H1 (cell line): Measurements from ENCODE around the gene THRB. TPM values are rescaled to one million over a fixed set of nuclear protein-coding genes. Genes with fewer than 3 reads are reported as not detected.

ENCODE experiments used
- CTCF ChIA-PET: fragments of 300-600 bp; sonication (Branson Sonifier 250); formaldehyde crosslinking; loops from one replicate; lab custom pipeline; 2021; ENCODE audit not compliant: partially characterized antibody; lab: Charles Lee
- POLR2A ChIA-PET: fragments of 300-600 bp; sonication (Branson Sonifier 250); formaldehyde crosslinking; loops from one replicate; lab custom pipeline; 2021; ENCODE audit warnings: inconsistent platforms; ENCODE audit not compliant: partially characterized antibody; lab: Charles Lee
- DNase-seq, 2 experiments: peaks; one replicate each; pipeline versions ENCODE4 v3.0.0 to v3.0.0-alpha.2; 2010 to 2022; ENCODE audit warnings: low spot score in 2 of 2, low read depth in 1 of 2, mixed read lengths in 1 of 2
- FAIRE-seq: peaks from 2 replicates; lab custom pipeline; 2011; peaks lifted over from hg19 to GRCh38; lab: Jason Lieb, UNC
- H2AFZ ChIP-seq: 2 replicates; pipeline ENCODE4 v1.8.1; 2012; ENCODE audit warnings: low read length, inconsistent platforms
- H2AK5ac ChIP-seq: 2 replicates; pipeline ENCODE4 v1.6.1; 2013; ENCODE audit warnings: low read depth, low read length
- H2BK120ac ChIP-seq: replicated peaks from 2 replicates; pipeline ENCODE3; 2013; ENCODE audit warnings: low read depth, low read length, inconsistent platforms
- H2BK12ac ChIP-seq: 2 replicates; pipeline ENCODE4 v1.6.1; 2013; ENCODE audit warnings: low read depth, low read length
- H2BK15ac ChIP-seq: 2 replicates; pipeline ENCODE4 v1.6.1; 2013; ENCODE audit warnings: low read length
- H2BK20ac ChIP-seq: 2 replicates; pipeline ENCODE4 v1.6.1; 2013; ENCODE audit warnings: low read length
- H2BK5ac ChIP-seq: 2 replicates; pipeline ENCODE4 v1.6.1; 2013; ENCODE audit warnings: low read depth, low read length
- H3K14ac ChIP-seq: 2 replicates; pipeline ENCODE4 v1.6.1; 2013; ENCODE audit warnings: inconsistent platforms; ENCODE audit not compliant: insufficient read length
- H3K18ac ChIP-seq: 2 replicates; pipeline ENCODE4 v1.6.1; 2013; ENCODE audit warnings: low read length; ENCODE audit errors: extremely low read depth
- H3K23ac ChIP-seq: 2 replicates; pipeline ENCODE4 v1.6.1; 2013; ENCODE audit warnings: inconsistent platforms; ENCODE audit not compliant: insufficient read length
- H3K23me2 ChIP-seq: 2 replicates; pipeline ENCODE4 v1.6.1; 2013; ENCODE audit warnings: low read depth, low read length
- H3K27ac ChIP-seq: 2 replicates; pipeline ENCODE4 v1.6.1; 2011; ENCODE audit warnings: low read depth, low read length, inconsistent platforms
- H3K27me3 ChIP-seq, 4 experiments: replicated peaks in 1 of 4; 1 replicate in 1 of 4; 2 replicates in 3 of 4; pipeline versions ENCODE4 v1.6.1 to v1.8.1; 2011 to 2013; ENCODE audit warnings: low read length in 3 of 4, mild to moderate bottlenecking in 3 of 4, inconsistent platforms in 2 of 4, mixed read lengths in 2 of 4, moderate library complexity in 1 of 4; ENCODE audit not compliant: control insufficient read depth in 3 of 4, insufficient read depth in 3 of 4; ENCODE audit errors: extremely low read depth in 1 of 4
- H3K36me3 ChIP-seq, 4 experiments: 2 replicates each; pipeline versions ENCODE4 v1.6.1 to v1.8.1; 2011 to 2013; ENCODE audit warnings: mild to moderate bottlenecking in 4 of 4, low read length in 3 of 4, moderate library complexity in 2 of 4, control low read depth in 1 of 4, inconsistent platforms in 1 of 4; ENCODE audit not compliant: insufficient read depth in 4 of 4, control insufficient read depth in 2 of 4
- H3K4ac ChIP-seq: replicated peaks from 2 replicates; pipeline ENCODE3; 2013; ENCODE audit warnings: low read length, low read depth, mixed read lengths, inconsistent platforms; ENCODE audit not compliant: insufficient read length
- H3K4me1 ChIP-seq, 4 experiments: replicated peaks in 1 of 4; 1 replicate in 1 of 4; 2 replicates in 3 of 4; pipeline versions ENCODE4 v1.6.1 to v1.8.1; 2011 to 2013; ENCODE audit warnings: low read length in 3 of 4, inconsistent platforms in 2 of 4, mixed read lengths in 1 of 4; ENCODE audit not compliant: insufficient read depth in 4 of 4, control insufficient read depth in 3 of 4
- H3K4me2 ChIP-seq, 2 experiments: 2 replicates each; pipeline versions ENCODE4 v1.6.1 to v1.8.1; 2011 to 2013; ENCODE audit warnings: low read depth in 2 of 2, low read length in 2 of 2, control low read depth in 1 of 2, inconsistent platforms in 1 of 2, mild to moderate bottlenecking in 1 of 2; ENCODE audit not compliant: insufficient read depth in 1 of 2
- H3K4me3 ChIP-seq, 4 experiments: fragments of 200-600, 300-600 bp in 1 of 4; sonication (generic), shearing (Covaris generic), sonication (Bioruptor Twin) in 1 of 4; 2 replicates each; pipeline versions ENCODE4 v1.5.1 to v1.8.1; 2011 to 2016; ENCODE audit warnings: low read length in 4 of 4, low read depth in 3 of 4, control low read depth in 2 of 4, inconsistent platforms in 2 of 4, mild to moderate bottlenecking in 2 of 4, mixed read lengths in 1 of 4, moderate library complexity in 1 of 4; ENCODE audit not compliant: insufficient read depth in 2 of 4; ENCODE audit errors: extremely low read depth in 1 of 4
- H3K56ac ChIP-seq: replicated peaks from 2 replicates; pipeline ENCODE3; 2013; ENCODE audit warnings: low read depth, mild to moderate bottlenecking, mixed read lengths, low read length, inconsistent platforms; ENCODE audit not compliant: insufficient read length
- H3K79me1 ChIP-seq: 2 replicates; pipeline ENCODE4 v1.6.1; 2013; ENCODE audit warnings: low read depth, low read length, control low read depth
- H3K79me2 ChIP-seq, 2 experiments: 2 replicates each; pipeline versions ENCODE4 v1.6.1 to v1.8.1; 2012 to 2013; ENCODE audit warnings: low read length in 2 of 2, mild to moderate bottlenecking in 2 of 2, inconsistent platforms in 1 of 2; ENCODE audit not compliant: insufficient read depth in 2 of 2, control insufficient read depth in 1 of 2
- H3K9ac ChIP-seq, 4 experiments: replicated peaks in 1 of 4; 1 replicate in 1 of 4; 2 replicates in 3 of 4; pipeline versions ENCODE4 v1.6.1 to v1.8.1; 2011 to 2013; ENCODE audit warnings: low read depth in 3 of 4, low read length in 3 of 4, control low read depth in 2 of 4, mild to moderate bottlenecking in 2 of 4, moderate library complexity in 2 of 4, inconsistent platforms in 1 of 4; ENCODE audit errors: extremely low read depth in 1 of 4
- H3K9me3 ChIP-seq, 2 experiments: 2 replicates each; pipeline versions ENCODE4 v1.6.1 to v1.8.1; 2012 to 2013; ENCODE audit warnings: mild to moderate bottlenecking in 2 of 2, moderate library complexity in 2 of 2, control low read depth in 1 of 2, inconsistent platforms in 1 of 2, low read depth in 1 of 2, low read length in 1 of 2, mixed read lengths in 1 of 2; ENCODE audit not compliant: insufficient read depth in 2 of 2
- H4K20me1 ChIP-seq, 2 experiments: replicated peaks in 1 of 2; 2 replicates each; pipeline versions ENCODE3 to v1.8.1; 2011 to 2013; ENCODE audit warnings: inconsistent platforms in 2 of 2, low read length in 2 of 2, mild to moderate bottlenecking in 1 of 2; ENCODE audit not compliant: insufficient read depth in 2 of 2, control insufficient read depth in 1 of 2
- H4K5ac ChIP-seq: 2 replicates; pipeline ENCODE4 v1.6.1; 2013; ENCODE audit warnings: low read length, low read depth, mixed read lengths, inconsistent platforms; ENCODE audit not compliant: insufficient read length
- H4K8ac ChIP-seq: 2 replicates; pipeline ENCODE4 v1.8.0; 2013; ENCODE audit warnings: mild to moderate bottlenecking, moderate library complexity, low read length, inconsistent platforms; ENCODE audit not compliant: insufficient read depth; ENCODE audit errors: extremely low read depth
- H4K91ac ChIP-seq: replicated peaks from 2 replicates; pipeline ENCODE3; 2013; ENCODE audit warnings: low read length, mixed read lengths, inconsistent platforms; ENCODE audit not compliant: insufficient read length
- NRF1 ChIP-seq: IDR thresholded peaks from 2 replicates; pipeline ENCODE4 v1.6.1; 2011; ENCODE audit warnings: mild to moderate bottlenecking, low read depth, low read length, improper control_type of control experiment
- RBBP5 ChIP-seq: IDR thresholded peaks from 2 replicates; pipeline ENCODE4 v1.7.1; 2012; ENCODE audit warnings: low read depth, mild to moderate bottlenecking, inconsistent platforms, low read length, moderate library complexity, borderline replicate concordance
- RFX5 ChIP-seq: IDR thresholded peaks from 2 replicates; pipeline ENCODE4 v1.6.1; 2011; ENCODE audit warnings: low read depth, low read length, improper control_type of control experiment, borderline replicate concordance
- SIX5 ChIP-seq: IDR thresholded peaks from 2 replicates; pipeline ENCODE4 v1.6.1; 2011; ENCODE audit warnings: mild to moderate bottlenecking, low read depth, low read length
- YY1 ChIP-seq: IDR thresholded peaks from 2 replicates; pipeline ENCODE4 v1.6.1; 2011; ENCODE audit warnings: low read depth, mild to moderate bottlenecking, low read length
- WGBS, 2 experiments: shearing (Covaris generic) in 1 of 2; methylation state at CpG; one replicate each; pipeline versions ENCODE4 v1.1.6 to v1.1.7; 2013 to 2015; ENCODE audit warnings: low lambda C conversion rate in 2 of 2, mixed read lengths in 2 of 2, inconsistent platforms in 1 of 2, low coverage in 1 of 2, missing lambda C conversion rate in 1 of 2; ENCODE audit not compliant: insufficient replicate concordance in 2 of 2, insufficient coverage in 1 of 2, insufficient read length in 1 of 2; ENCODE audit errors: extremely low coverage in 1 of 2, missing lambda C conversion rate in 1 of 2; 5-methylcytosine and 5-hydroxymethylcytosine counted together
- polyA plus RNA-seq, 7 experiments: library from polyadenylated mRNA; depleted of rRNA in 3 of 7; stranded (reverse) in 5 of 7; unstranded in 2 of 7; fragments of >200 nt in 5 of 7; fragments of 200-250 nt in 2 of 7; gene quantifications; 1 replicate in 5 of 7; 2 replicates in 1 of 7; 4 replicates in 1 of 7; pipeline versions ENCODE4 v1.2.1 to v1.2.3, GENCODE V29; 2011 to 2013; ENCODE audit warnings: missing spikeins in 2 of 7, mixed read lengths in 2 of 7
- total RNA-seq: library from RNA; stranded (reverse); fragmentation: NEBNext Ultra II Directional; extraction: Animal tissue kit (Norgen Biotek cat#: 25700); gene quantifications from 2 replicates; pipeline ENCODE4 v1.2.1, GENCODE V29; 2021

THRB gene
- total and polyA plus RNA-seq, 2 of the 8 experiments (the other 6 are each of a cell fraction or from before 2014, with no cell fraction given), result 0.98 to 3.9 TPM

DNA sequence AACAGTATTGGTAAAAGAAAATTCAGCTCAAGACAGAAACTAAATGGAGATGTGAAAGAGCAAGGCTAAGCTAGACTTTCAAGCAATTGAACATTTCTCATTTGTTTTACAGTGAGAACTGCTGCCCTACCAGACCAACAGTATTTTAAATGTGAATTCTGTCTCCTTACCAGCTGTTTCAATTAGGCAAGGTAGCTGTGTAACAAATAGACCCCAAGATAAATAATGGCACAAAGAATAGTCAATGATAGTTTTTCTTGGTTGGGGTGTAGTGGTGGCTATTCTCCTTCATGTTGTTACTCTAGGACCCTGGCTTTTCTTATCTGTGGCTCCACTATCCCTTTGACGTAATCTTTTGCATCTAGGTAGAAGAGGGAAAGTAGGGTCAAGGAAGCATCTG lies 30.4 kb upstream of the THRB start:
- H3K56ac ChIP-seq, result no peak overlapping the region
- H4K8ac ChIP-seq, result no peak overlapping the region
- H2BK15ac ChIP-seq, result no peak overlapping the region
- no peak overlapping the region for H4K91ac ChIP-seq
- no peaks in the 10 kb centered on the region for H4K20me1 ChIP-seq
- H3K9me3 ChIP-seq, result no peaks in the 10 kb centered on the region
- DNase-seq, result no peak
- no peak overlapping the region for H2AFZ ChIP-seq
- H2BK12ac ChIP-seq, result no peak overlapping the region
- no peak overlapping the region for H3K14ac ChIP-seq
- WGBS, 2 experiments, result 94% methylated on average over 1 of the region's 1 CpG; no CpG with 5 or more reads in 1 of the 2 experiments
- H3K4ac ChIP-seq, result no peak overlapping the region
- POLR2A ChIA-PET, result no interaction called here
- H3K4me3 ChIP-seq, result no peak overlapping the region
- no peak overlapping the region for H3K27ac ChIP-seq
- H3K23me2 ChIP-seq, result peaks cover 12% of the 10 kb centered on the region; the same call in 1 of the 2 replicates
- H3K4me1 ChIP-seq, result peaks cover 0 to 7% (median 4%) of the 10 kb centered on the region in 4 experiments; a peak in 6 of 7 replicates
- no peaks in the 10 kb centered on the region for H3K36me3 ChIP-seq
- no peak for FAIRE-seq
- TF ChIP-seq RFX5 (no peak), NRF1 (no peak), RBBP5 (no peak), YY1 (no peak), SIX5 (no peak)
- no peak overlapping the region for H2BK5ac ChIP-seq
- CTCF ChIA-PET, result interaction anchor here (0.5 to 1.6 kb wide), 4 partner anchors 28 to 1561 kb away, joined by 3 to 4 read pairs (median 4); no protein-coding TSS in a partner anchor
- no peak overlapping the region for H2AK5ac ChIP-seq
- H3K23ac ChIP-seq, result no peak overlapping the region
- no peak overlapping the region for H3K4me2 ChIP-seq
- no peaks in the 10 kb centered on the region for H3K79me2 ChIP-seq
- H2BK120ac ChIP-seq, result no peak overlapping the region
- no peaks in the 10 kb centered on the region for H3K79me1 ChIP-seq
- no peak overlapping the region for H3K18ac ChIP-seq
- peaks cover 19 to 31% (median 27%) of the 10 kb centered on the region in 4 experiments for H3K27me3 ChIP-seq
- no peak overlapping the region for H2BK20ac ChIP-seq
- no peak overlapping the region for H4K5ac ChIP-seq
- H3K9ac ChIP-seq, result no peak overlapping the region
